ENCODE data around the gene OSR1.

GRCh38 chr2:19360966-19361321, 2.5 kb upstream of the OSR1 start:
- TF ChIP-seq USF2 (IDR thresholded peaks at IDR 0.05; ENCODE audit: borderline replicate concordance, low read depth, low read length) (no peak), ELF1 (IDR thresholded peaks at IDR 0.05) (no peak)
- TF ChIP-seq, protein P1, sequence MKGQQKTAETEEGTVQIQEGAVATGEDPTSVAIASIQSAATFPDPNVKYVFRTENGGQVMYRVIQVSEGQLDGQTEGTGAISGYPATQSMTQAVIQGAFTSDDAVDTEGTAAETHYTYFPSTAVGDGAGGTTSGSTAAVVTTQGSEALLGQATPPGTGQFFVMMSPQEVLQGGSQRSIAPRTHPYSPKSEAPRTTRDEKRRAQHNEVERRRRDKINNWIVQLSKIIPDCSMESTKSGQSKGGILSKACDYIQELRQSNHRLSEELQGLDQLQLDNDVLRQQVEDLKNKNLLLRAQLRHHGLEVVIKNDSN (IDR thresholded peaks at IDR 0.05; ENCODE audit: borderline replicate concordance, low read depth) = no peak

Measured in SK-N-SH (cell line).